ENCODE measurements around the gene CCDC112.

DNA sequence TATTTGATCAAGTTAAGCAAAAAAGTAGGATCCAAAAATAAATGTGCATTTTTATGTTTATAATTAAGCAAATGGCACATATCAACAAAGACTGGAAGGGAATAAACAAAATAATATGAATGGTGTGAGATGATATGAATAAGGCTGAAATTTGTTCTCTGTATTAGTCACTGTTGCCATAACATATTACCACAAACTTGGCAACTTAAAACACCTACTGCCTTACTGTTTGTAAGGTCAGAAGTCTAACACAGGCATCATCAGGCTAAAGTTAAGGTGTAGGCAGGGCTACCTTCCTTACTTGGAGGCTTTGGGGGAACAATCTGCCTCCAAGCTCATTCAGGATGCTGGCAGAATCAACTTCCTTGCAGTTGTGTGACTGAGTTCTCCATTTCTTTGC lies 53.0 kb downstream of the CCDC112 start:
- TF ChIP-seq, protein P1, sequence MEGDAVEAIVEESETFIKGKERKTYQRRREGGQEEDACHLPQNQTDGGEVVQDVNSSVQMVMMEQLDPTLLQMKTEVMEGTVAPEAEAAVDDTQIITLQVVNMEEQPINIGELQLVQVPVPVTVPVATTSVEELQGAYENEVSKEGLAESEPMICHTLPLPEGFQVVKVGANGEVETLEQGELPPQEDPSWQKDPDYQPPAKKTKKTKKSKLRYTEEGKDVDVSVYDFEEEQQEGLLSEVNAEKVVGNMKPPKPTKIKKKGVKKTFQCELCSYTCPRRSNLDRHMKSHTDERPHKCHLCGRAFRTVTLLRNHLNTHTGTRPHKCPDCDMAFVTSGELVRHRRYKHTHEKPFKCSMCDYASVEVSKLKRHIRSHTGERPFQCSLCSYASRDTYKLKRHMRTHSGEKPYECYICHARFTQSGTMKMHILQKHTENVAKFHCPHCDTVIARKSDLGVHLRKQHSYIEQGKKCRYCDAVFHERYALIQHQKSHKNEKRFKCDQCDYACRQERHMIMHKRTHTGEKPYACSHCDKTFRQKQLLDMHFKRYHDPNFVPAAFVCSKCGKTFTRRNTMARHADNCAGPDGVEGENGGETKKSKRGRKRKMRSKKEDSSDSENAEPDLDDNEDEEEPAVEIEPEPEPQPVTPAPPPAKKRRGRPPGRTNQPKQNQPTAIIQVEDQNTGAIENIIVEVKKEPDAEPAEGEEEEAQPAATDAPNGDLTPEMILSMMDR (conservative IDR thresholded peaks at IDR 0.05; ENCODE audit: low read depth in 2 of 2) = no peak
- TF ChIP-seq JUNB (IDR thresholded peaks at IDR 0.05; ENCODE audit: unreplicated experiment) (no peak), EZH2 (IDR thresholded peaks at IDR 0.05; ENCODE audit: low read depth, unreplicated experiment) (no peak), POLR2AphosphoS5 (IDR thresholded peaks at IDR 0.05; ENCODE audit: low read depth) (no peak), EZH2phosphoT487 (IDR thresholded peaks at IDR 0.05; ENCODE audit: unreplicated experiment) (no peak), CREB1 (CRISPR knock-in tag; IDR thresholded peaks at IDR 0.05; ENCODE audit: low read depth) (no peak), ZNF114 (CRISPR knock-in tag; IDR thresholded peaks at IDR 0.05) (no peak), STAT1 (IDR thresholded peaks at IDR 0.05; ENCODE audit: unreplicated experiment) (no peak)
- TF ChIP-seq, protein P2, sequence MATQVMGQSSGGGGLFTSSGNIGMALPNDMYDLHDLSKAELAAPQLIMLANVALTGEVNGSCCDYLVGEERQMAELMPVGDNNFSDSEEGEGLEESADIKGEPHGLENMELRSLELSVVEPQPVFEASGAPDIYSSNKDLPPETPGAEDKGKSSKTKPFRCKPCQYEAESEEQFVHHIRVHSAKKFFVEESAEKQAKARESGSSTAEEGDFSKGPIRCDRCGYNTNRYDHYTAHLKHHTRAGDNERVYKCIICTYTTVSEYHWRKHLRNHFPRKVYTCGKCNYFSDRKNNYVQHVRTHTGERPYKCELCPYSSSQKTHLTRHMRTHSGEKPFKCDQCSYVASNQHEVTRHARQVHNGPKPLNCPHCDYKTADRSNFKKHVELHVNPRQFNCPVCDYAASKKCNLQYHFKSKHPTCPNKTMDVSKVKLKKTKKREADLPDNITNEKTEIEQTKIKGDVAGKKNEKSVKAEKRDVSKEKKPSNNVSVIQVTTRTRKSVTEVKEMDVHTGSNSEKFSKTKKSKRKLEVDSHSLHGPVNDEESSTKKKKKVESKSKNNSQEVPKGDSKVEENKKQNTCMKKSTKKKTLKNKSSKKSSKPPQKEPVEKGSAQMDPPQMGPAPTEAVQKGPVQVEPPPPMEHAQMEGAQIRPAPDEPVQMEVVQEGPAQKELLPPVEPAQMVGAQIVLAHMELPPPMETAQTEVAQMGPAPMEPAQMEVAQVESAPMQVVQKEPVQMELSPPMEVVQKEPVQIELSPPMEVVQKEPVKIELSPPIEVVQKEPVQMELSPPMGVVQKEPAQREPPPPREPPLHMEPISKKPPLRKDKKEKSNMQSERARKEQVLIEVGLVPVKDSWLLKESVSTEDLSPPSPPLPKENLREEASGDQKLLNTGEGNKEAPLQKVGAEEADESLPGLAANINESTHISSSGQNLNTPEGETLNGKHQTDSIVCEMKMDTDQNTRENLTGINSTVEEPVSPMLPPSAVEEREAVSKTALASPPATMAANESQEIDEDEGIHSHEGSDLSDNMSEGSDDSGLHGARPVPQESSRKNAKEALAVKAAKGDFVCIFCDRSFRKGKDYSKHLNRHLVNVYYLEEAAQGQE (IDR thresholded peaks at IDR 0.05; ENCODE audit: unreplicated experiment) = no peak
- TF ChIP-seq, protein P3, sequence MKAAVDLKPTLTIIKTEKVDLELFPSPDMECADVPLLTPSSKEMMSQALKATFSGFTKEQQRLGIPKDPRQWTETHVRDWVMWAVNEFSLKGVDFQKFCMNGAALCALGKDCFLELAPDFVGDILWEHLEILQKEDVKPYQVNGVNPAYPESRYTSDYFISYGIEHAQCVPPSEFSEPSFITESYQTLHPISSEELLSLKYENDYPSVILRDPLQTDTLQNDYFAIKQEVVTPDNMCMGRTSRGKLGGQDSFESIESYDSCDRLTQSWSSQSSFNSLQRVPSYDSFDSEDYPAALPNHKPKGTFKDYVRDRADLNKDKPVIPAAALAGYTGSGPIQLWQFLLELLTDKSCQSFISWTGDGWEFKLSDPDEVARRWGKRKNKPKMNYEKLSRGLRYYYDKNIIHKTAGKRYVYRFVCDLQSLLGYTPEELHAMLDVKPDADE (IDR thresholded peaks at IDR 0.05) = no peak

Measured in GM23338 (cell line).